Astrocyte (in vitro differentiated cells and primary cell): Measurements from ENCODE around the gene MICAL3. TPM values are rescaled to one million over a fixed set of nuclear protein-coding genes. Genes with fewer than 3 reads are reported as not detected.

Source experiments
- DNase-seq: peaks from one replicate; pipeline ENCODE4 v3.0.0-alpha.2; 2010; ENCODE audit warnings: low read depth
- FAIRE-seq: peaks from 2 replicates; lab custom pipeline; 2011; peaks lifted over from hg19 to GRCh38; lab: Jason Lieb, UNC
- H2AFZ ChIP-seq: 2 replicates; pipeline ENCODE4 v1.6.0; 2012; ENCODE audit warnings: low read depth, low read length, inconsistent platforms
- H3K27ac ChIP-seq: 2 replicates; pipeline ENCODE4 v1.5.1; 2011; ENCODE audit warnings: low read depth, low read length, inconsistent platforms
- H3K27me3 ChIP-seq: 2 replicates; pipeline ENCODE4 v1.6.0; 2011; ENCODE audit warnings: low read length, inconsistent platforms; ENCODE audit not compliant: insufficient read depth
- H3K36me3 ChIP-seq: 2 replicates; pipeline ENCODE4 v1.5.1; 2011; ENCODE audit warnings: low read length, inconsistent platforms; ENCODE audit not compliant: insufficient read depth
- H3K4me1 ChIP-seq: 2 replicates; pipeline ENCODE4 v1.5.1; 2011; ENCODE audit warnings: low read length, inconsistent platforms; ENCODE audit not compliant: insufficient read depth
- H3K4me2 ChIP-seq: 2 replicates; pipeline ENCODE4 v1.6.0; 2012; ENCODE audit warnings: low read length, inconsistent platforms
- H3K4me3 ChIP-seq: 2 replicates; pipeline ENCODE4 v1.5.1; 2011; ENCODE audit warnings: low read depth, mild to moderate bottlenecking, low read length, inconsistent platforms; ENCODE audit not compliant: insufficient read depth
- H3K79me2 ChIP-seq: 2 replicates; pipeline ENCODE4 v1.6.0; 2012; ENCODE audit warnings: mild to moderate bottlenecking, low read length, inconsistent platforms; ENCODE audit not compliant: insufficient read depth
- H3K9ac ChIP-seq: 2 replicates; pipeline ENCODE4 v1.6.0; 2012; ENCODE audit warnings: mild to moderate bottlenecking, low read length, inconsistent platforms
- H3K9me3 ChIP-seq: 2 replicates; pipeline ENCODE4 v1.5.1; 2012; ENCODE audit warnings: low read depth, mild to moderate bottlenecking, low read length, inconsistent platforms; ENCODE audit not compliant: insufficient read depth
- H4K20me1 ChIP-seq: 2 replicates; pipeline ENCODE4 v1.6.0; 2012; ENCODE audit warnings: low read length, inconsistent platforms; ENCODE audit not compliant: insufficient read depth
- H3K27ac Mint-ChIP-seq: one replicate; pipeline ENCODE4 v1.8.0; 2021; ENCODE audit warnings: mild to moderate bottlenecking, mixed read lengths; ENCODE audit not compliant: unreplicated experiment
- H3K27me3 Mint-ChIP-seq: one replicate; pipeline ENCODE4 v1.8.0; 2021; ENCODE audit warnings: low read depth, mixed read lengths; ENCODE audit not compliant: unreplicated experiment
- H3K36me3 Mint-ChIP-seq: one replicate; pipeline ENCODE4 v1.8.0; 2021; ENCODE audit warnings: low read depth, mixed read lengths; ENCODE audit not compliant: unreplicated experiment
- H3K4me1 Mint-ChIP-seq: one replicate; pipeline ENCODE4 v1.8.0; 2021; ENCODE audit warnings: low read depth, mixed read lengths; ENCODE audit not compliant: unreplicated experiment
- H3K4me3 Mint-ChIP-seq: one replicate; pipeline ENCODE4 v1.8.0; 2021; ENCODE audit warnings: mild to moderate bottlenecking, moderate library complexity, mixed read lengths; ENCODE audit not compliant: unreplicated experiment
- H3K9me3 Mint-ChIP-seq: one replicate; pipeline ENCODE4 v1.8.0; 2021; ENCODE audit warnings: mild to moderate bottlenecking, mixed read lengths; ENCODE audit not compliant: unreplicated experiment
- EZH2 ChIP-seq: IDR thresholded peaks from 2 replicates; pipeline ENCODE4 v1.6.1; 2012; ENCODE audit warnings: mild to moderate bottlenecking, low read length, inconsistent platforms; ENCODE audit not compliant: insufficient read depth
- total RNA-seq: library from RNA; stranded (reverse); gene quantifications from 2 replicates; pipeline ENCODE4 v1.2.1, GENCODE V29; 2021
- TF ChIP-seq, protein P1 (sequence below): IDR thresholded peaks from 2 replicates; pipeline ENCODE4 v1.5.1; 2011; ENCODE audit warnings: low read depth, mild to moderate bottlenecking, inconsistent platforms, low read length, moderate library complexity; ENCODE audit not compliant: insufficient read depth

Gene MICAL3
- total RNA-seq, 1 donor from 2014 or later, result 113 TPM

DNA sequence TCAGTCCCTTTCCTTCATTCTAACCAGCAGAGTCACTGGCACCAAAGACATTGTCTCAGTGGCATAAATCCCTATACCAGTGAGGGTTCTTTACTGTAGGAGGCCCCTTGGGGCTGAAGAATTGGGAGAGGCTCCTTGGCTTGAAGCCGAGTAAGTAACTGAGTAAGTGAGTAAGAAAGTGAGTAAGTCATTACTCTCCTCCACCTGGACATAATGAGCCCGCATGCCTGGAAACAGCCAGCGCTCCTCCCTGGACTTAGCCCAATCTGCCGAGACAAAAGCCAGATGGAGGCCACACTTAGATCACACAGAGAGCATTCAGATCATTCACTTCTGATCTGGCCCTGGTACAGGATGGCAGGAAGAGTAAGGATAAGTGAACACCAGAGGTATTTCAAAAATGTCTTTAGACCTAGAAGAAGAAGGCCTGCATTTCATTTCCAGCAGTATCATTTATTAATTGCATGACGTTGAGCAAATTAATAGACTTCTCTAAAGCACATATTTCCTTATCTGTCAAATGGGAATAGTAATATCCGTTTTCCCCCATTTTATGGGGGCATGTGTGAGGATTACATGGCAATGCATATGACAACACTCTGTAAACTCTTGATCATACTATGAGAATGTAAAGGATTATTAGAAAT is 8.2 kb upstream of the MICAL3 start:
- DNase-seq (peak; percentile 81), FAIRE-seq (peak; percentile 93)
- Histone ChIP-seq H3K27ac (peak overlapping the region; percentile 87), H2AFZ (no peak overlapping the region), H3K36me3 (no peaks in the 10 kb centered on the region), H3K27me3 (no peaks in the 10 kb centered on the region), H3K4me2 (peak overlapping the region; percentile 81), H3K9me3 (no peaks in the 10 kb centered on the region), H3K9ac (peak overlapping the region; percentile 69), H4K20me1 (no peaks in the 10 kb centered on the region), H3K79me2 (no peaks in the 10 kb centered on the region), H3K4me1 (peaks cover 29% of the 10 kb centered on the region), H3K4me3 (peak overlapping the region; percentile 21)
- Mint-ChIP-seq H3K36me3 (no peaks in the 10 kb centered on the region), H3K9me3 (no peaks in the 10 kb centered on the region), H3K27me3 (no peaks in the 10 kb centered on the region), H3K4me3 (no peak overlapping the region), H3K4me1 (peaks cover 37% of the 10 kb centered on the region), H3K27ac (peak overlapping the region; percentile 89)
- TF ChIP-seq EZH2, result no peak
- TF ChIP-seq, protein P1, sequence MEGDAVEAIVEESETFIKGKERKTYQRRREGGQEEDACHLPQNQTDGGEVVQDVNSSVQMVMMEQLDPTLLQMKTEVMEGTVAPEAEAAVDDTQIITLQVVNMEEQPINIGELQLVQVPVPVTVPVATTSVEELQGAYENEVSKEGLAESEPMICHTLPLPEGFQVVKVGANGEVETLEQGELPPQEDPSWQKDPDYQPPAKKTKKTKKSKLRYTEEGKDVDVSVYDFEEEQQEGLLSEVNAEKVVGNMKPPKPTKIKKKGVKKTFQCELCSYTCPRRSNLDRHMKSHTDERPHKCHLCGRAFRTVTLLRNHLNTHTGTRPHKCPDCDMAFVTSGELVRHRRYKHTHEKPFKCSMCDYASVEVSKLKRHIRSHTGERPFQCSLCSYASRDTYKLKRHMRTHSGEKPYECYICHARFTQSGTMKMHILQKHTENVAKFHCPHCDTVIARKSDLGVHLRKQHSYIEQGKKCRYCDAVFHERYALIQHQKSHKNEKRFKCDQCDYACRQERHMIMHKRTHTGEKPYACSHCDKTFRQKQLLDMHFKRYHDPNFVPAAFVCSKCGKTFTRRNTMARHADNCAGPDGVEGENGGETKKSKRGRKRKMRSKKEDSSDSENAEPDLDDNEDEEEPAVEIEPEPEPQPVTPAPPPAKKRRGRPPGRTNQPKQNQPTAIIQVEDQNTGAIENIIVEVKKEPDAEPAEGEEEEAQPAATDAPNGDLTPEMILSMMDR, result no peak

DNA sequence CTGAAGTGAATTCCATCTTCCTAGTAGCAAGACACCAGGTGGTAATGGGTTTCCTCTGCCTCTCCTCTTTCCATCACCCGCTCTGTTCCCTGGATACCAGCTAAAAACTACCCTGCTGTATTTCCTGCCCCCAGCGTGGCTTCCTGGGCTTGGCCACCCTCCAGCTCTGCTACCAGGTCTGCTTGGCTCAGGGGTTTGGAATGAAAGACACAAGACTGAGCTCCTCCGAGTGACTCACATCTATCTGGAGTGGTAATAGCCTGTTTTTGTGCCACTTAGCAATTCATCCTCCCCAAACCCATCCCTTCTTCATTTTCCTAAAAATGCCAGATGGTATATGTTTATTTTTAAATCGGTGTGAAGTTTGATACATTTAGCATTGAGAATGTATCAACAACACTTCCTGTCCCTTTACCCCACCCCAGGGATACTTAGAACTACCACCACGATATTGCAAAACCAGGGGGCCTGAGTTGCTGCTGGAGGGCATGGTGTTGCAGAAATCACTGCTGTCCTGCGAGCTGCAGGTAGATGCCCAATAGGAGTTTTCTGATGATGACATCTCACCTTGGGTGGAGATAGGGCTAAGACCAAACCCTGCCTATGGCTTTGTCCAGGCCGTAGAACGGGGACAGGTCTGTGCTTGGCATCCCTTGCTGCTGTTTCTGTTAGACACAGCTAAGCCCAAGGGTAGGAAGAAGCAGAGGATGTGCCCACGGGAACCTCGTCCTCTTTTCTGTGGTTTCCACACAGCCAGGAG is 7.5 kb upstream of the MICAL3 start:
- Histone ChIP-seq H3K9ac (peak overlapping the region; percentile 69), H3K36me3 (no peaks in the 10 kb centered on the region), H3K27ac (peak overlapping the region; percentile 87), H3K4me2 (peak overlapping the region; percentile 81), H3K4me1 (peaks cover 29% of the 10 kb centered on the region), H2AFZ (no peak overlapping the region), H4K20me1 (no peaks in the 10 kb centered on the region), H3K9me3 (no peaks in the 10 kb centered on the region), H3K4me3 (peak overlapping the region; percentile 21), H3K27me3 (no peaks in the 10 kb centered on the region), H3K79me2 (no peaks in the 10 kb centered on the region)
- H3K27me3 Mint-ChIP-seq, result peaks cover 5% of the 10 kb centered on the region
- FAIRE-seq, result peak; percentile 95
- H3K27ac Mint-ChIP-seq, result peak overlapping the region; percentile 89
- no peaks in the 10 kb centered on the region for H3K9me3 Mint-ChIP-seq
- H3K4me1 Mint-ChIP-seq, result peaks cover 37% of the 10 kb centered on the region
- DNase-seq, result peak; percentile 94
- no peaks in the 10 kb centered on the region for H3K36me3 Mint-ChIP-seq
- TF ChIP-seq, protein P1, result no peak
- TF ChIP-seq EZH2, result no peak
- peak overlapping the region; percentile 24 for H3K4me3 Mint-ChIP-seq
